CD14-positive monocyte (primary cell): ENCODE measurements around the gene DYNC2LI1. TPM values are rescaled to one million over a fixed set of nuclear protein-coding genes. Genes with fewer than 3 reads are reported as not detected.
"Not testable (repeated sequence)": the region's sequence is repeated elsewhere in the genome, so short reads cannot be mapped to it uniquely, and the experiment has no call there.

ENCODE experiments used
- DNase-seq, 3 donors: peaks; one replicate each; pipeline ENCODE4 v3.0.0-alpha.2; 2011 to 2022
- H2AFZ ChIP-seq: 2 replicates; pipeline ENCODE4 v1.6.0; 2012; ENCODE audit warnings: mild to moderate bottlenecking, low read depth, low read length, inconsistent platforms; ENCODE audit not compliant: insufficient read depth, poor library complexity, severe bottlenecking
- H3K27ac ChIP-seq, 2 donors: 1 replicate in 1 of 2; 2 replicates in 1 of 2; pipeline ENCODE4 v1.5.1; 2012 to 2013; ENCODE audit warnings: low read length in 2 of 2, control low read depth in 1 of 2, inconsistent platforms in 1 of 2, low read depth in 1 of 2, mild to moderate bottlenecking in 1 of 2
- H3K27me3 ChIP-seq, 2 donors: one replicate each; pipeline versions ENCODE4 v1.6.0 to v1.6.1; 2011 to 2013; ENCODE audit warnings: low read length in 2 of 2; ENCODE audit not compliant: control insufficient read depth in 2 of 2, insufficient read depth in 2 of 2
- H3K36me3 ChIP-seq, 2 donors: replicated peaks in 1 of 2; 1 replicate in 1 of 2; 2 replicates in 1 of 2; pipeline versions ENCODE4 v1.5.1 to v1.6.1; 2012 to 2013; ENCODE audit warnings: low read length in 2 of 2, control low read depth in 1 of 2, inconsistent platforms in 1 of 2, mild to moderate bottlenecking in 1 of 2; ENCODE audit not compliant: insufficient read depth in 2 of 2, control insufficient read depth in 1 of 2
- H3K4me1 ChIP-seq, 2 donors: 1 replicate in 1 of 2; 2 replicates in 1 of 2; pipeline versions ENCODE4 v1.5.1 to v1.6.1; 2012 to 2013; ENCODE audit warnings: low read length in 2 of 2, control low read depth in 1 of 2, inconsistent platforms in 1 of 2, mild to moderate bottlenecking in 1 of 2, moderate library complexity in 1 of 2; ENCODE audit not compliant: insufficient read depth in 2 of 2, control insufficient read depth in 1 of 2
- H3K4me2 ChIP-seq: replicated peaks from 2 replicates; pipeline ENCODE3; 2012; ENCODE audit warnings: low read length, moderate library complexity, mild to moderate bottlenecking; ENCODE audit not compliant: poor library complexity, severe bottlenecking; ENCODE audit errors: extremely low read depth
- H3K4me3 ChIP-seq, 3 experiments: fragments of 200-600 bp in 1 of 3; sonication (generic) in 1 of 3; replicated peaks in 1 of 3; 1 replicate in 2 of 3; 2 replicates in 1 of 3; pipeline ENCODE4 v1.5.1; 2011 to 2013; ENCODE audit warnings: low read length in 3 of 3, mild to moderate bottlenecking in 3 of 3, control low read depth in 2 of 3, low read depth in 2 of 3, inconsistent platforms in 1 of 3, moderate library complexity in 1 of 3
- H3K79me2 ChIP-seq: 2 replicates; pipeline ENCODE4 v1.6.0; 2012; ENCODE audit warnings: mild to moderate bottlenecking, control low read depth, inconsistent platforms, low read length, moderate library complexity; ENCODE audit not compliant: insufficient read depth
- H3K9ac ChIP-seq: 2 replicates; pipeline ENCODE4 v1.6.0; 2017; ENCODE audit warnings: low read length, mild to moderate bottlenecking; ENCODE audit not compliant: insufficient read depth, poor library complexity, severe bottlenecking
- H3K9me3 ChIP-seq, 2 donors: replicated peaks in 1 of 2; 1 replicate in 1 of 2; 2 replicates in 1 of 2; pipeline versions ENCODE4 v1.5.1 to v1.6.1; 2012 to 2013; ENCODE audit warnings: low read length in 2 of 2, control low read depth in 1 of 2; ENCODE audit not compliant: control insufficient read depth in 1 of 2, insufficient read depth in 1 of 2
- H4K20me1 ChIP-seq: 2 replicates; pipeline ENCODE4 v1.6.0; 2012; ENCODE audit warnings: mild to moderate bottlenecking, low read length, control low read depth, moderate library complexity; ENCODE audit not compliant: insufficient read depth
- H3K27ac Mint-ChIP-seq, 7 donors: one replicate each; pipeline ENCODE4 v1.8.0; 2020; ENCODE audit warnings: mild to moderate bottlenecking in 7 of 7, mixed read lengths in 7 of 7, moderate library complexity in 6 of 7, inconsistent platforms in 2 of 7
- H3K27me3 Mint-ChIP-seq, 3 donors: one replicate each; pipeline ENCODE4 v1.8.0; 2021 to 2022; ENCODE audit warnings: low read depth in 3 of 3, mild to moderate bottlenecking in 3 of 3, mixed read lengths in 3 of 3, moderate library complexity in 3 of 3, inconsistent platforms in 1 of 3
- H3K36me3 Mint-ChIP-seq, 2 donors: one replicate each; pipeline ENCODE4 v1.8.0; 2020; ENCODE audit warnings: mixed read lengths in 2 of 2, inconsistent platforms in 1 of 2, mild to moderate bottlenecking in 1 of 2
- H3K4me1 Mint-ChIP-seq: one replicate; pipeline ENCODE4 v1.8.0; 2020; ENCODE audit warnings: mild to moderate bottlenecking, mixed read lengths
- H3K4me3 Mint-ChIP-seq, 2 donors: one replicate each; pipeline ENCODE4 v1.8.0; 2020; ENCODE audit warnings: mild to moderate bottlenecking in 2 of 2, mixed read lengths in 2 of 2, moderate library complexity in 1 of 2
- H3K9me3 Mint-ChIP-seq, 7 donors: one replicate each; pipeline ENCODE4 v1.8.0; 2020 to 2022; ENCODE audit warnings: mixed read lengths in 7 of 7, mild to moderate bottlenecking in 6 of 7, moderate library complexity in 6 of 7, inconsistent platforms in 2 of 7
- WGBS: methylation state at CpG from one replicate; pipeline ENCODE4 v1.1.5; 2013; ENCODE audit warnings: missing lambda C conversion rate; ENCODE audit not compliant: insufficient coverage; 5-methylcytosine and 5-hydroxymethylcytosine counted together
- intact Hi-C, 2 donors: fragments of 100-400 bp; cut with micrococcal nuclease; formaldehyde crosslinking; loops; one replicate each; pipeline versions ENCODE4 v1.15.0 to v1.15.1; 2023
- polyA plus RNA-seq, 3 donors: library from polyadenylated mRNA; depleted of rRNA in 1 of 3; unstranded in 2 of 3; stranded (reverse) in 1 of 3; fragments of 300-500 nt in 2 of 3; fragments of >200 nt in 1 of 3; fragmentation: Illumina TruSeq in 2 of 3; gene quantifications; 1 replicate in 2 of 3; 2 replicates in 1 of 3; pipeline ENCODE4 v1.2.3, GENCODE V29; 2012 to 2021
- TF ChIP-seq, protein P1 (sequence below): fragments of 200-600 bp; IDR thresholded peaks from one replicate; pipeline ENCODE4 v1.8.0; 2022; ENCODE audit warnings: antibody characterized with exemption, mild to moderate bottlenecking

DYNC2LI1 gene
- polyA plus RNA-seq, 3 donors = 2.5 to 4.4 (median 3.5) TPM

DNA sequence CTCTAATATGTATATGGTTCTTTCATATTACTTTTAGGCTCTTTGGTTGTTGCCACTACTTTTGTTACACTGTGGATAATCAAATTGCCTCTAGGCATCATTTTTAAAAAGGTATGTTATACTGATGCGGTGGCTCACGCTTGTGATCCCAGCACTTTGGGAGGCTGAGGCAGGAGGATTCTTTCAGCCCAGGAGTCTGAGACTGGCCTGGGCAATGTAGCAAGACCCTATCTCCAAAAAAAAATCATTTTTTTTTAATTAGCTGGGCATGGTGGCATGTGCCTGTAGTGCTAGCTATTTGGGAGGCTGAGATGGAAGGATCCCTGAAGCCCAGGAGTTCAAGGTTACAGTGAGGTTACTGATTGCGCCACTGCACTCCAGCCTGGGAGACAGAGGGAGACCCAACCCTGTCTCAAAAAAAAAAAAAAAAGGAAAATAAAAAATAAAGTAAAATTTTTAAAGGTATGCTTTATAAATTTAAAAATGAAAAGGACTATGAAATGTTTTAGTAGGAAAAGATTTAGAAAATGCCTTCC is 48.1 kb upstream of the DYNC2LI1 start:
- Mint-ChIP-seq H3K27me3 (peaks cover 0 to 20% (median 5%) of the 10 kb centered on the region in 3 donors), H3K36me3 (no peaks in the 10 kb centered on the region), H3K4me3 (no peak overlapping the region), H3K27ac (no peak overlapping the region), H3K4me1 (no peaks in the 10 kb centered on the region), H3K9me3 (no peaks in the 10 kb centered on the region)
- WGBS = 100% methylated on average over 2 of the region's 3 CpGs
- Histone ChIP-seq H3K9ac (no peak overlapping the region), H3K36me3 (no peaks in the 10 kb centered on the region), H2AFZ (no peak overlapping the region), H4K20me1 (no peaks in the 10 kb centered on the region), H3K79me2 (no peaks in the 10 kb centered on the region), H3K4me1 (no peaks in the 10 kb centered on the region), H3K27me3 (peaks cover 0 to 3% of the 10 kb centered on the region in 2 donors), H3K27ac (no peak overlapping the region), H3K9me3 (no peaks in the 10 kb centered on the region), H3K4me3 (no peak overlapping the region), H3K4me2 (no peak overlapping the region)
- TF ChIP-seq, protein P1, sequence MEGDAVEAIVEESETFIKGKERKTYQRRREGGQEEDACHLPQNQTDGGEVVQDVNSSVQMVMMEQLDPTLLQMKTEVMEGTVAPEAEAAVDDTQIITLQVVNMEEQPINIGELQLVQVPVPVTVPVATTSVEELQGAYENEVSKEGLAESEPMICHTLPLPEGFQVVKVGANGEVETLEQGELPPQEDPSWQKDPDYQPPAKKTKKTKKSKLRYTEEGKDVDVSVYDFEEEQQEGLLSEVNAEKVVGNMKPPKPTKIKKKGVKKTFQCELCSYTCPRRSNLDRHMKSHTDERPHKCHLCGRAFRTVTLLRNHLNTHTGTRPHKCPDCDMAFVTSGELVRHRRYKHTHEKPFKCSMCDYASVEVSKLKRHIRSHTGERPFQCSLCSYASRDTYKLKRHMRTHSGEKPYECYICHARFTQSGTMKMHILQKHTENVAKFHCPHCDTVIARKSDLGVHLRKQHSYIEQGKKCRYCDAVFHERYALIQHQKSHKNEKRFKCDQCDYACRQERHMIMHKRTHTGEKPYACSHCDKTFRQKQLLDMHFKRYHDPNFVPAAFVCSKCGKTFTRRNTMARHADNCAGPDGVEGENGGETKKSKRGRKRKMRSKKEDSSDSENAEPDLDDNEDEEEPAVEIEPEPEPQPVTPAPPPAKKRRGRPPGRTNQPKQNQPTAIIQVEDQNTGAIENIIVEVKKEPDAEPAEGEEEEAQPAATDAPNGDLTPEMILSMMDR = no peak
- intact Hi-C loops = no loop called here
- no peak for DNase-seq

DNA sequence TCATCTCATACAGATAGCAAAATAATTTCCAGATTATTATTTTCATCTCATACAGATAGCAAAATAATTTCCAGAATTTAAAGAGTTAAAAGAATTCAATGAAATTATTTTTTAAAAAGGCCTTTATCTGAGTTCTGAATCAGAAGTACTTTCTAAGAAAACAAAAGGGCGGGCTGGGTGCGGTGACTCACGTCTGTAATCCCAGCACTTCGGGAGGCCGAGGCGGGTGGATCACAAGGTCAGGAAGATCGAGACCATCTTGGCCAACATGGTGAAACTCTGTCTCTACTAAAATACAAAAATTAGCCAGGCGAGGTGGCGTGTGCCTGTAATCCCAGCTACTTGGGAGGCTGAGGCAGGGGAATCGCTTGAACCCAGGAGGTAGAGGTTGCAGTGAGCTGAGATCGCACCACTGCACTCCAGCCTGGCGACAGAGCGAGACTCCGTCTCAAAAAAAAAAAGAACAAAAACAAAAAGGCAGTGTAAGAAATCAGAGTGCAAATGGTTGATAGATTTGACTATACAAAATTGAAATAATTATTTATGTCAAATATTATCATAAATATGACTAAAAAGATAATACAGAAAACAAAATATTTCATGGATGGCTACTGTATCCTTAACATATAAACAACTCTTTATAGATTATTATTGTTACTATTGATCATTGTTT is 46.7 kb upstream of the DYNC2LI1 start:
- H3K9me3 ChIP-seq, H3K79me2 ChIP-seq, DNase-seq, H3K4me1 ChIP-seq, H2AFZ ChIP-seq, H3K36me3 Mint-ChIP-seq, H3K27ac ChIP-seq, H3K4me1 Mint-ChIP-seq, H3K27me3 ChIP-seq, intact Hi-C loops, H3K4me2 ChIP-seq, H3K27ac Mint-ChIP-seq, H3K4me3 Mint-ChIP-seq, H3K9me3 Mint-ChIP-seq, H3K36me3 ChIP-seq, H3K9ac ChIP-seq, H3K4me3 ChIP-seq, H4K20me1 ChIP-seq: not testable (repeated sequence)
- peaks cover 0 to 20% (median 5%) of the 10 kb centered on the region in 3 donors for H3K27me3 Mint-ChIP-seq
- WGBS = 93% methylated on average over 5 of the region's 14 CpGs
